Mucosa of gallbladder (tissue), 1 donor: ENCODE results near the gene ELN. TPM values are rescaled to one million over a fixed set of nuclear protein-coding genes. Genes with fewer than 3 reads are reported as not detected.
"Not testable (repeated sequence)": the region's sequence is repeated elsewhere in the genome, so short reads cannot be mapped to it uniquely, and the experiment has no call there.

ENCODE experiments used
- DNase-seq: peaks from one replicate; pipeline ENCODE4 v3.0.0-alpha.2; 2020; ENCODE audit warnings: low spot score
- total RNA-seq: library from RNA; stranded (reverse); gene quantifications from one replicate; pipeline ENCODE4 v1.2.1, GENCODE V29; 2021
- donor health status: DM: no; HTN: no; CAD: no.

ELN gene
- total RNA-seq, 1 donor from 2014 or later: 70.3 TPM

- DNase-seq: no peak
Measured at GRCh38 chr7:74000489-74001149, 27.4 kb upstream of the ELN start.

GRCh38 chr7:74001150-74001494 is 26.9 kb upstream of the ELN start:
- no peak for DNase-seq

DNA sequence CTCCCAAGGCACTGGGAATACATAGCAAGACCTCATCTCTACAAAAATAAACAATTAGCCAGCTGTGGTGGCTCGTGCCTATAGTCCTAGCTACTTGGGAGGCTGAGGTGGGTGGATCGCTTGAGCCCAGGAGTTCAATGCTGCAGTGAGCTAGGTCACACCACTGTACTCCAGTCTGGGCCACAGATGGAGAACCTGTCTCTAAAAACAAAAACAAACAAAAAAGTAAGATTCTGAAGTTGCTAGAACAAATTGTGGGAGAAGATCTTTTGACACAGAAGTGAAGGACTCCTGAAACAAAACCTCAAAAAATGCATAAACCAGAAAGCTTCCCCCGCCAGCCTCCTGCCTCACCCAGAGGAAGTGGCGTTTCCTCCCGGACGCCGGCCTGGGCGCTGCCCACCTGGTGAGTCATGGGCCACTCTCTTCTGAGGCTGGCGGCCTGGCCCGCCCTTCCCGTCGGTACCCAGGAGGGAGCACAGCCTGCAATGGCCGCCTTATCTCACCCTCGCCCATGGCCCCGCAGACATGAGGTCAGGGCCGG is 25.4 kb upstream of the ELN start:
- DNase-seq: no peak

- DNase-seq: no peak
Measured at GRCh38 chr7:74003621-74004020, 24.4 kb upstream of the ELN start.

DNA sequence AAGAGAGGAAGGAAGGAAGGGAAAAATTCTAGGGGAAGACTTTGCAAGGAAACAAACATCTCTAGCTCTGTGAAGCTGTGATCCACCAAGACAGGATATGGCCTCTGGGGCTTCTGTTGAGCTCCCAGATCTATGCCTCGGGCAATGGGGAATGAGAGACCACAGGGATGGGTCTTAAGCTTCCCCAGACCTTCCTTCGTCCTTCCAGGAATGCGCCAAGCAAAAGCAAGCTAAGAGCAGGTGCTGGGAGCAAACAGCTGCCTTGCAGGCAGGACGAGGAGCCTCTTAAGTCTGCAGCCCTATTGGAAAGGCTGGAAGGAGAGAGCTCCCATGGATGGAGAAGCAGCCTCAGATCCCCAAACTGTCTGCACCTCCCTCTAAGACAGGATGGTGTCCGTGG is 21.9 kb upstream of the ELN start:
- no peak for DNase-seq

DNA sequence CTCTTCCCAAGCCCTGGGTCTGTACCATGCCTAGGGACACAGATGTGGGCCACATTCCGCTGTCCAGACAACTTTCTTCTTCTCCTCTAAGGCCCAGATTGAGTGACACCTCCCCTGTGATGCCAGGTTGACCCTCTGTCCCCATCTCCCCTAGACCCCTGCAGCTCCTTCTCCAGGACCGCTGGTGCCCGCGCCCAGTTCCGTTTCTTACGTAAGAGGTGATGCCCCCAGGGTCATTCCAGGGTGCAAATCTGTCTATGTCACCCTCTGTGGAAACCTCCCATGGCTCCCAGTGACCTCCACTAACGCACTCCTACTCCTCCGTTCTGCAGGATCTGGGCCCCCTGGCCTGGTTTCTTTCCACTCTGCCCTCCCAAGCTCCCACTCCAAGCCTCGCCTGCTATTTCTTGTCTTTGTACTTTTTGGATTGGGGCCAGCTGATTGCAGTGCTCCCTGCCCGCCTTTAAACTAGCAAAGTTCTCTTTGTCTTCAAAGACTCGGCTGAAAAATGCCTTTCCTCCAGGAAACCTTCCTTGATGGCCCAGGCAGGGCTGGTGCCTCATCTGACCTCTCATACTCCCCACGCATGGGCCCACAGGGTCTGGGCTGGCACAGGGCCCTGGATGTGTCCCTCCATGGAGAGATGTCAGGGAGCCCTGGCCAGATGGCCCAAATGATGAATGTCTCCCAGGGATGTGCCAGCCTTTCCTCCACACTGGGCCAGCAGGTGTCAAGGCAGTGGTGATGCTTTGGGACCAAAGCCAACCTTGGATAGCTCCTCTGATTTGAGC is 21.3 kb upstream of the ELN start:
- DNase-seq: no peak

DNA sequence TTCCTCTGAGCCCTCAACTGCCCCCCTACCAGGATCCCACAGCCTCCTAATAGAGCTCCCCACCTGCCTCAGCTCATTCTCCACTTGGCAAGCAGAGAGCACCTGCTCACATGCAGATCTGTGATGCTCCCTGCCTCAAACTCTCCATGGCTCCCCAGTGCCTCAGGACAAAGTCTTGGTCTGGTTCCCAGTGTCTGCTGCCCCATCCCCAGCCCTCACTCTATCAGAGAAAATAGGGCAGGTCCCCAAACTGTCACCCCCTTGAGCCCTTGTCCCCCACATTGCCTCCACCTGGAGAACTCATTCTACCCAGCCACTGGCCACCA is 20.8 kb upstream of the ELN start:
- DNase-seq: no peak

DNA sequence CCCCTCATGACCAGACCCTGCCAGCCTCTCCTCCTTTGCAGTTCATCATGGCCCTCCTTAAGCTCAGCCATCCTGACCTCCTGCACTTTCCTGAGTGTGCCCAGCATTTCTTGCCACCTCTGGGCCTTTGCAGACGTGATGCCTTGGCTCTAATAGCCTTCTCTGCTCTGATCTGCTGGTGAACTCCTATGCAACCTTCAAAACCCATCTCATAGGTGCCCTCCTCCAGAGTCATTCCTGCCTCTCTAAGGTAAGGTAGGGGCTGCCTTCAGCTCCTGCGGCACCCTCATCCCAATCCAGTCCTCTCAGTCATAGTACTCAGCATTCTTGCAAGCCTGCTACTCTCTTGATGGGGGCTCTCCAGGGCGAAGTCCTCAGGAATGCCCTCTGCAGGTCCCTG is 19.3 kb upstream of the ELN start:
- no peak for DNase-seq

DNA sequence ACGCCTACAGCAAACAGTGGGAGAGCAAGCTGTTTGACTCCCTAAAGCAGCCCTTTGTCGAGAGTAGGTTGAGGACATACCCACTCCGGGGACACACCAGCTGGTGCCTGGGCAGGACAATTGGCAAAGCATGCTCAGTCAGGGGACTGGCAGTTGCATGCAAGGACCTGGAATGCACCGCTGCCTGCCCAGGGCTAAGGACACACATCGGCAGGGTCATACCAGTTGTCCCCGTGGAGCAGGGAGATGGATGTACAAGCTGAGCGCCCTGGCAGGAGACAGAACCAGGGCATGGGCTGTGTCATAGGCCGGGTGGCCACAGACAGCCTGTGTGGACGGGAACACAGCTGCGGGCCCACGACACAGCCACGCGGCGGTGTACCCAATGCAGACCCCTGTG is 18.3 kb upstream of the ELN start:
- DNase-seq: no peak

GRCh38 chr7:74010407-74010806 is 17.6 kb upstream of the ELN start:
- no peak for DNase-seq

- DNase-seq: not testable (repeated sequence)
Measured at GRCh38 chr7:74011421-74011820, 16.6 kb upstream of the ELN start.

- no peak for DNase-seq
Measured at GRCh38 chr7:74012842-74013249, 15.1 kb upstream of the ELN start.

GRCh38 chr7:74013539-74014272 is 14.3 kb upstream of the ELN start:
- no peak for DNase-seq

DNA sequence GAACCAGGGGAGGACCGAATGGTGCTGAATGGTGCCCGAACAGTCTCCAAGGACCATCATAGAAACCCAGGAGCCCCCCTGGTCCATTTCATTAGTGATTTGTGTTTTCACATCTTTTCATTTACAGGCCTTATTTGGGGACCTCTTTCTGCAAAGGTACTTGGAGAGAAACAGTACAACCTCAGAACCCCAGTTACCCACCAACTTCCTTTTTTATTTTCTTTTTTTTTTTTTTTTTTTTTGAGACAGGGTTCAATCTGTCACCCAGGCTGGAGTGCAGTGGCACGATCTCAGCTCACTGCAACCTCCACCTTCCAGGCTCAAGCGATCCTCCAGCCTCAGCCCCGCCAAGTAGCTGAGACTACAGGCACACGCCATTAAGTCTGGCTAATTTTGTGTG is 13.0 kb upstream of the ELN start:
- DNase-seq: no peak

GRCh38 chr7:74015670-74016069 is 12.3 kb upstream of the ELN start:
- DNase-seq: no peak

DNA sequence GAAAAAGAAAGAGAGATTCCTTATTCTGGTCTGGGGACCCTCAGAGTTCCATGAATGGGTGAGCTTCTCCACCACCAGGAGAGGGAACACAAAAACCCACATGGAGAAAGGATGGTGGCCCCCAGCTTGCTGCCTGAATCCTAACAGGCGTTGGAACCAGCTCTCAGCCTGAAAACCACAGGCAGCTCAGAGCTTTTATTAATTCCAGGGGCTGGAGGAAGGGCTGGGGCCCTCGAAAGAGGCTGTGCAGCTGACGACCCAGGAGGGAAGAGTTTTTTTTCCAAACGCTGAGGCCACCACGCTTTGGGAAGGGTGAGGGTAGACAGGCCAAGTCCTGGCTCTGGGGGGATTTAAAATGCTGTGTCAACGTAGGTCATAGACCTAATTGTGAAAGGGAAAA is 10.8 kb upstream of the ELN start:
- DNase-seq: no peak

GRCh38 chr7:74018246-74018895 is 9.6 kb upstream of the ELN start:
- no peak for DNase-seq

DNA sequence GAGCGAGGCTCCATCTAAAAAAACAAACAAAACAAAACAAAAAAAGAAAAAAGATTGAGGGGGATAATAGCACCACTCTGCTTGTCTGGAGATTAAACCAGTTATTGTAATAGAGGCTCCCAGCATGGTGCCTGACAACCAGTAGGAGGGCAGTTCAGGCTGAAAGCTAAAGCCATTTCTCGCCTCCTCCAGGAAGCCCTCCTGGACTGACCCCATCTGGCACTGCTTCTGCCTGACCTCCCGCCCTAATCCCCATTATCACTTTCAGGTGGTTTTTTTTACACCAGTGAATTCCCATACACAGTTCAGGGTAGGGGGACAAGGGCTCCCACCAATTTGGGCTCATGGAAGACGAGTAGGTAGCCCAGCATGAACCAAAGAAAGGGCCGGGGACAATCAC is 8.8 kb upstream of the ELN start:
- no peak for DNase-seq

DNA sequence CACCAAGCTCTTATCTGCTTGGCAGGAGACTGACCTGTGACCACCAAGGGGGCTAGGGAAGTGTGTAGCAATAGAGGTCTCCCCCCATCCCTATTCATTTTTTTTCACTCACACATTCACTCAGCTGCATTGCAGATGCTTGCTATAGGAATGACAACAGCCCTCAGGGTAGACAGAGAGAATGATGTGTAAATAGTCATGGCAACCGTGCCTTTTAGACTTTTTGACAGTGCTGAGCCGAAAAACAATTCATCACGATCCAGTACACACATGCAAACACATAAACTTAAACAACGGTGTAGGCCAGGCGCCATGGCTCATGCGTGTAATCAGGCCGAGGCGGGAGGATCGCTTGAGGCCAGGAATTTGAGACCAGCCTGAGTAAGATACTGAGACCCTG is 7.6 kb upstream of the ELN start:
- DNase-seq: no peak

GRCh38 chr7:74021546-74022320 is 6.2 kb upstream of the ELN start:
- DNase-seq: no peak

DNA sequence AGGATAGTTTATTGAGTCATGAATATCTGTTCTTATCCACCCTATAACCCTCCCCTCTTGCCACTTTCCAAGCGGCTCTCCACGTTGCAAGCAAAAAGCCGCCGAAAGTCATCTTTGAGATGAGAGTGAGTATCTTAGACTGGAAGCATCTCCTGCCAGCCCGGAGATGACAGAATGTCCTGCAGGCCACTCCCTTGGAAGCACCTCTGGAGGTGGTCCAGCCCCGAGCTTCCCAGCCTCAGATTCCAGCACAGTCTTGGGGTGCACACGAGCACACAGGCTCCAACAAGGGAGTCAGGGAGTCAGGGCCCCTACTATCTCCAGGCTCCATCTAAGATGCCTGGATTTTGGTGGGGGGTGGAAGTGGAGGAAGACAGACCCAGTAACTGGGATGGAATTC is 5.5 kb upstream of the ELN start:
- no peak for DNase-seq

DNA sequence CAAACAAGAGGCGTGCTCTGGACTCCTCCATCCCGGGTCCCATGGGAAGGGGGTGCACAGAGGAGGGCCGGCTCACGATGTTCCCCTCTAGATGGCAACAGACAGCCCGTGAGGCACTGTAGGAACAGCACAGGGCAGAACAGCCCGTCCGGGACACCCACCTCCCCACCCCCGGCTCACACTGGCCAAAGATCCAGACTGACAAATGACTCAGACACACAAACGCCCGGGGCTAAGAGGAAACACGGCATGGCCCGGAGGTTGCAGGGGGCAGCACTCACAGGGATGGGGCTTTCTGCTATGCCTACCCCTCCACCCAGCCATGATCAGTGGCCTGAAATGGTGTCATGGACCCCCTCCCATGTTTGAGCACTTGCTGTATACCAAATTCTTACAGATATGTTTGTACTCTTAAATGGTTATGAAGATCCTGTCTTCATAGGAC is 4.9 kb upstream of the ELN start:
- DNase-seq: no peak
